ENCODE measurements around the gene SIK2. TPM values are rescaled to one million over a fixed set of nuclear protein-coding genes. Genes with fewer than 3 reads are reported as not detected.

Gene SIK2
- total RNA-seq, 2 donors from 2014 or later = 8.1 to 9.6 TPM

DNA sequence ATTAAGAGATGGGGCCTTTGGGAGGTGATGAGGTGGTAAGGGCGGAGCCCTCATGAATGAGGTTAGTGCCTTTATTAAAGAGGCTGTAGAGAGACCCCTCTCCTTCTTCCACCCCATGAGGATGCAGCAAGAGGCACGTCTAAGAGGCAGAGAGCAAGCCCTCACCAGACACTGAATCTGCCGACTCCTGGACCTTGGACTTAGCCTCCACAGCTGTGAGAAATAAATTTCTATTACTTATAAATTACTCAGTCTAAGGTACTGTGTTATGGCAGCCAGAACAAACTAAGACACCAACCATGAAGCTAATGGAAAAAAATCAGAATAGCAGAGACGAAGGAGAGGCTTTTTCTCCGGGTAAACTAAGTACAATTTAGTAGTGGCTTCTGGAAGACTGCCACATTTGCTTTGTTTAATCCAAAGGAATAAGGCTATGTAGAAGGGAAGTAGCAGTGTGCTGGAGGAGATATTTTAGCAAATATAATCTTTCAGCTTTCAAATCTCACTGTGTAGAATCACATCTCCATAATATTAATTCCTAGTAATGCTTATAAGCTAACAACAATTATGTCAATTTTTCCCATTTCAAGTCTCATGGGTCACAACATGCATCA lies 12.3 kb upstream of the SIK2 start:
- H3K9me3 ChIP-seq (ENCODE audit: control insufficient read depth, low read length, poor library complexity, severe bottlenecking) = no peaks in the 10 kb centered on the region
- Mint-ChIP-seq H3K27me3 (peaks cover 28% of the 10 kb centered on the region), H3K4me1 (no peaks in the 10 kb centered on the region), H3K4me3 (no peak overlapping the region), H3K36me3 (ENCODE audit: low read depth) (no peaks in the 10 kb centered on the region), H3K27ac (peak overlapping the region; percentile 60)
- DNase-seq (no peak), ATAC-seq (no peak)

- no peak for DNase-seq
- Mint-ChIP-seq H3K27ac (no peak overlapping the region), H3K27me3 (peaks cover 30% of the 10 kb centered on the region), H3K36me3 (ENCODE audit: low read depth) (no peaks in the 10 kb centered on the region), H3K4me3 (no peak overlapping the region), H3K4me1 (no peaks in the 10 kb centered on the region)
- H3K9me3 ChIP-seq (ENCODE audit: control insufficient read depth, low read length, poor library complexity, severe bottlenecking) = no peaks in the 10 kb centered on the region
- no peak for ATAC-seq
These were observed 10.9 kb upstream of the SIK2 start for GRCh38 chr11:111591187-111591960.

DNA sequence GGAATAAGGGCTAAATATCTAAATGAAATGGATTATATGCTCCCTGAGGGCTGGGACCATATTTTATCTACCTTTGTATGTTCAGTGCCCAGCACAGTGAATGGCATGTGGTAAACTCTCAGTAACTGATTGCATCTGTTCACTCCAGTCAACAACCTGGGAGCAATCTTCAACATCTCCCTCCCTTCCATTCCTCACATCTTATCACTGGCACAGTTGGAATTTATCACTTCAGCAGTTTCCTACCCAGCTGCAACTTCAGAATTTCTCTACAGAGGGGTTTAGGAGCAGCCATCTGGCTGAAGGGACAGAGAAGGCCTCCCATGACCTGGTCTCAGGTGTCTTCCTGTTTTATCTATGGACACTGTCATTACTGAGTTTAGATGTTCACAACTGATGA lies 9.8 kb upstream of the SIK2 start:
- no peaks in the 10 kb centered on the region for H3K9me3 ChIP-seq (ENCODE audit: control insufficient read depth, low read length, poor library complexity, severe bottlenecking)
- no peaks in the 10 kb centered on the region for H3K4me1 Mint-ChIP-seq
- no peak overlapping the region for H3K27ac Mint-ChIP-seq
- DNase-seq (no peak), ATAC-seq (no peak)
- no peaks in the 10 kb centered on the region for H3K36me3 Mint-ChIP-seq (ENCODE audit: low read depth)
- peaks cover 30% of the 10 kb centered on the region for H3K27me3 Mint-ChIP-seq
- H3K4me3 Mint-ChIP-seq = no peak overlapping the region

- H3K27ac Mint-ChIP-seq = no peak overlapping the region
- H3K27me3 Mint-ChIP-seq = peaks cover 20% of the 10 kb centered on the region
- DNase-seq = no peak
- no peak for ATAC-seq
- H3K36me3 Mint-ChIP-seq (ENCODE audit: low read depth) = no peaks in the 10 kb centered on the region
- no peak overlapping the region for H3K4me3 Mint-ChIP-seq
- H3K9me3 ChIP-seq (ENCODE audit: control insufficient read depth, low read length, poor library complexity, severe bottlenecking) = no peaks in the 10 kb centered on the region
- H3K4me1 Mint-ChIP-seq = peaks cover 7% of the 10 kb centered on the region
These were observed 5.9 kb upstream of the SIK2 start for GRCh38 chr11:111596319-111596718.

DNA sequence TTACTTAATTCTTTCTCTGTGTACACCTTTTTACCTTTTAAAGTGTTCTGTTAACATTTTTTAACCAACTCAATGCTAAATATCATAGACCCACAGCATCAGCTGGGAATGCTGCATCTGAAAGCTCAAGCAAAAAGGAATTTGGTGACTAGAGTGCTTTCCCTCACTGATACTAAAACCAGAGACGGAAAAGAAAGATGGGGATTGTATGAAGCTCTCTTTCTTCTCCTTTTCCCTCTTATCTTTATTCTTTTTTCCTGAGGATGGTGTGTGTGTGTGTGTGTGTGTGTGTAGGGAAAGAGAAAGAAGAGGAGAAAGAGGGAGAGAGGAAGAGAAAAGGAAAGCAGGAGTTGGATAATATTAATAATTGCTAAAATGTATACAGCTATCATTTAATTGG lies 4.1 kb upstream of the SIK2 start:
- H3K4me3 Mint-ChIP-seq = no peak overlapping the region
- peaks cover 11% of the 10 kb centered on the region for H3K4me1 Mint-ChIP-seq
- peaks cover under 1% of the 10 kb centered on the region for H3K36me3 Mint-ChIP-seq (ENCODE audit: low read depth)
- H3K9me3 ChIP-seq (ENCODE audit: control insufficient read depth, low read length, poor library complexity, severe bottlenecking) = no peaks in the 10 kb centered on the region
- peak overlapping the region; percentile 45 for H3K27ac Mint-ChIP-seq
- peaks cover 20% of the 10 kb centered on the region for H3K27me3 Mint-ChIP-seq
- ATAC-seq (no peak), DNase-seq (no peak)

DNA sequence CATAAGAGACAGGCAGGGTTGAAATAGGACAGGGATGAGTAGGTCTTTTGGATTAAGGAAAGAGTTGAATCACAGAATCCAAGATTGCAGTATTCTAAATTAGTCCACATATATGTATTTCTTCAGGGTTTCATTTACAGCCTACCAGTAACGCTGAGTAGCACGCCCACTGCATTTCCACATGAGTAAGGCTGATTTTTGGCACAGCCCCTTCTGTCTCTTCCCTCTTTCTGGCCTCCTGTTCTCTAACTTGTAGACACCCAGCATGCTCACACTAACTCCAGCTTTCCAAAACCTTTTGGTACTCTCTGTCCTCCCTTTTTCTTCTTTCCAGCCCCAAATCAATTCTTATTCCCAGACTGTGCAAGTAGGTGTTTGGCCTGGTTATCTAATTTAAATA lies 3.7 kb upstream of the SIK2 start:
- peak overlapping the region; percentile 45 for H3K27ac Mint-ChIP-seq

DNA sequence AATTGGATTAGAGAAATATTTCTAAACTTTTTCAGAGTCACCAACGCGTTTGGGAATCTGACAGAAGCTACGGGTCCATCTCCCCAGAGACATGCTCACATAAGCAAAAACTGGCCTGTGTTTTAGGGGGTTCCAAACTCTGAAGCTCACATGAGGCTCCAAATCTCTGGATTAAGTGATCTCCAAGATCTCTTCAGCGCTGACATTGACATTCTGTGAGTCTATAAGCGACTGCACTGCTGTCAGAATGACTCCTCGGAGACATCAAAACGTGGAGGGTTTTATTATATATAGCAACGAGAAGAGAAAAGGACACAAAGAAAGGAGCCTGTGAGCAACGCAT lies 642 bp upstream of the SIK2 start:
- no peaks in the 10 kb centered on the region for H3K9me3 ChIP-seq (ENCODE audit: control insufficient read depth, low read length, poor library complexity, severe bottlenecking)
- Mint-ChIP-seq H3K4me3 (peak overlapping the region; percentile 90), H3K27ac (peak overlapping the region; percentile 86), H3K27me3 (no peaks in the 10 kb centered on the region), H3K36me3 (ENCODE audit: low read depth) (peaks cover 4% of the 10 kb centered on the region), H3K4me1 (peaks cover 30% of the 10 kb centered on the region)
- DNase-seq (no peak), ATAC-seq (no peak)

More for the DNA sequence above, 3.7 kb upstream of the SIK2 start:
- Mint-ChIP-seq H3K4me3 (no peak overlapping the region), H3K27me3 (peaks cover 20% of the 10 kb centered on the region), H3K36me3 (ENCODE audit: low read depth) (peaks cover 4% of the 10 kb centered on the region), H3K4me1 (peaks cover 15% of the 10 kb centered on the region)
- ATAC-seq (no peak), DNase-seq (no peak)
- no peaks in the 10 kb centered on the region for H3K9me3 ChIP-seq (ENCODE audit: control insufficient read depth, low read length, poor library complexity, severe bottlenecking)

GRCh38 chr11:111602865-111603610 lies 789 bp downstream of the SIK2 start:
- Mint-ChIP-seq H3K36me3 (ENCODE audit: low read depth) (peaks cover 4% of the 10 kb centered on the region), H3K4me3 (peak overlapping the region; percentile 100), H3K27ac (peak overlapping the region; percentile 98), H3K4me1 (peaks cover 29% of the 10 kb centered on the region), H3K27me3 (no peaks in the 10 kb centered on the region)
- ATAC-seq (no peak), DNase-seq (peak in 2 of 3 donors; percentile 12 to 20)
- no peaks in the 10 kb centered on the region for H3K9me3 ChIP-seq (ENCODE audit: control insufficient read depth, low read length, poor library complexity, severe bottlenecking)

- ATAC-seq (no peak), DNase-seq (no peak)
- peaks cover 4% of the 10 kb centered on the region for H3K36me3 Mint-ChIP-seq (ENCODE audit: low read depth)
- H3K4me3 Mint-ChIP-seq = peak overlapping the region; percentile 100
- H3K9me3 ChIP-seq (ENCODE audit: control insufficient read depth, low read length, poor library complexity, severe bottlenecking) = no peaks in the 10 kb centered on the region
- peak overlapping the region; percentile 98 for H3K27ac Mint-ChIP-seq
- no peaks in the 10 kb centered on the region for H3K27me3 Mint-ChIP-seq
- H3K4me1 Mint-ChIP-seq = peaks cover 27% of the 10 kb centered on the region
These were observed 1.4 kb downstream of the SIK2 start for GRCh38 chr11:111603611-111604130.

DNA sequence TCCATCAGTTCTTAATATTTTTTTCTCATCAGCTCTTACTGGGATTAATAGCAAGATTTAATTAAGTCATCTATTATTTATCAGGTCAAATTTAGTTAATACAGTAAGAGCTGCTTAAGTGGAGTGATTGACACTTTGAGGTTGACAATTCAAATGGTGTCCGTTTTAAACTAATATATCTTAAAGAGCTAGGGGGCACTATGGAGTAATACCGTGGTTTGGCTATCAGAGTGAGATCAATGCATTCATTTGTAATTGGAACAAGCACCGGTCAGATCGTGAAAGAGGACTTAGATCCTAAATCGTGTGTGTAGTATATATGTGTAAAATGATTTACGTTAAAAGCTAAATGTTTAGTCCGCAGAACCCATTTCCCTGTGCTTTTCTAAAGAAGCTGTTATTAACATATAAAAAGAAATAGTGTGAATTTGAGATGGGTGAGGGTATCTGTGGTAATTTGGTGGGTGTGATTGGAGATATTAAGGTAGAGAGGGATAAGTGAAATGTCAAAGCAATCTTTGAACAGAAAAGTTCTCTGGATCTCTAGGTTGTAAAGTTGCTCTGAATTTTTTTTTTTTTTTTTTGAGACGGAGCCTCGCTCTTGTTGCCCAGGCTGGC lies 2.3 kb downstream of the SIK2 start:
- H3K4me1 Mint-ChIP-seq = peaks cover 25% of the 10 kb centered on the region
- H3K4me3 Mint-ChIP-seq = peak overlapping the region; percentile 100
- no peak for ATAC-seq
- no peaks in the 10 kb centered on the region for H3K27me3 Mint-ChIP-seq
- H3K9me3 ChIP-seq (ENCODE audit: control insufficient read depth, low read length, poor library complexity, severe bottlenecking) = no peaks in the 10 kb centered on the region
- H3K27ac Mint-ChIP-seq = peak overlapping the region; percentile 98
- peaks cover 4% of the 10 kb centered on the region for H3K36me3 Mint-ChIP-seq (ENCODE audit: low read depth)
- no peak for DNase-seq

DNA sequence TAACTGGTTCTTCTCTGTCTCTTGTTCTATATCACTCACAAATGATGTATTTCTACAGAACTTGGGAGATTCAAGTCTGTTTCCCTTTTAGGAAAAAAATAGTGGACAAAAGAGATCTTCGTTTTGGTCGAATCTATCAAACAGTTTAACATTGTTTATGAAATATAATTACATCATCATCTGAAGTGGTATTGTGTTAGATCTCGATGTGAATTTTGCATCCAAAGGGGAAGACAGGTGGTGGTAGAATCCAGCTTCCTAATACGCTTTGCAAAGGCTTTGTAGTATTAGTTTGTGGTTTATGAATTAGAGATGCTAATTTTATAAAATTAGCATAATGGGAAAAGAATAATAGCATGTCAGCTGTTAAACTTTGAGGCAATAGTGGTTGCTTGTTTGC lies 3.4 kb downstream of the SIK2 start:
- DNase-seq (no peak), ATAC-seq (no peak)
- Mint-ChIP-seq H3K4me1 (peaks cover 25% of the 10 kb centered on the region), H3K4me3 (no peak overlapping the region), H3K36me3 (ENCODE audit: low read depth) (peaks cover 4% of the 10 kb centered on the region), H3K27me3 (no peaks in the 10 kb centered on the region), H3K27ac (peak overlapping the region; percentile 14)
- H3K9me3 ChIP-seq (ENCODE audit: control insufficient read depth, low read length, poor library complexity, severe bottlenecking) = no peaks in the 10 kb centered on the region

DNA sequence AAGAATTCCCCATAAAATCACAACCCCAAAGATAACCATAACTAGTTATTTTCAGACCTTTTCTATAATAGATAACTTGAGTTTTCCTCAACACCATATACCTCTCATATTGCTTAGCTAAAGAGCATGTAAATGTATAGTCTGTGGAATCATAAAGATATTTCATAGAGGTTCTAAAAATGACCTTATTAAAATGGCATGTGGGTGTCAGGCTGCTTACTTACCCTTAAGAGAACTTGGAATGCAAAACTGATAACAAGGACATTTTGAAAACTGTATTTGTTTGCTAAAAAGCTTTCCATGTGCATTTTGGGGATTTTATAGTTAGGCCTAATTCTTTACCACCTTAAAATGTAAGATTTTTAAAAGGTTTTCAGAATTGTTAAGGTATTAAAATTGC lies 4.7 kb downstream of the SIK2 start:
- peaks cover 4% of the 10 kb centered on the region for H3K36me3 Mint-ChIP-seq (ENCODE audit: low read depth)
- H3K4me3 Mint-ChIP-seq = no peak overlapping the region
- H3K27ac Mint-ChIP-seq = no peak overlapping the region
- no peak for DNase-seq
- H3K27me3 Mint-ChIP-seq = no peaks in the 10 kb centered on the region
- H3K4me1 Mint-ChIP-seq = peaks cover 24% of the 10 kb centered on the region
- H3K9me3 ChIP-seq (ENCODE audit: control insufficient read depth, low read length, poor library complexity, severe bottlenecking) = no peaks in the 10 kb centered on the region
- no peak for ATAC-seq

DNA sequence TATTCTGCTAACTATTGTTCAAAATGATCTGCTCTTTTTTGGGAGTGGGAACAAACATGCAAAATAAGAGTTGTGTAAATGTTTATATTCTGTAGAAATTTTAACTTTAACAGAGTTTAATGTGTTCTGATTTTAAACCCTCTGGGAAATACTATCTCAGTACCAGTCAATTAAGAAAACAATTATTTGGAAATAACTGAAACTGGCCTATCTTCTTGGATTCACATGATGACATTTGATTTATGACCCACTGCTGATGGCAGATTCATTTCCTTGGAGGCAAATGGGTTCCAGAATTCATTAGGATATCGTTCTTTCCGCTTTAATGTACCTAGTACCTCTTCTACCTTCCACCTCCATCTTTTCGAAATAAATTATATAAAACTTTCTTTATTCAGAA lies 5.5 kb downstream of the SIK2 start:
- peaks cover 4% of the 10 kb centered on the region for H3K36me3 Mint-ChIP-seq (ENCODE audit: low read depth)
- ATAC-seq (no peak), DNase-seq (no peak)
- no peaks in the 10 kb centered on the region for H3K9me3 ChIP-seq (ENCODE audit: control insufficient read depth, low read length, poor library complexity, severe bottlenecking)
- H3K4me1 Mint-ChIP-seq = peaks cover 29% of the 10 kb centered on the region
- H3K27me3 Mint-ChIP-seq = no peaks in the 10 kb centered on the region
- no peak overlapping the region for H3K4me3 Mint-ChIP-seq
- no peak overlapping the region for H3K27ac Mint-ChIP-seq
